Upper lobe of left lung (tissue), 6 donors: ENCODE measurements around the gene CYP46A1. TPM values are rescaled to one million over a fixed set of nuclear protein-coding genes. Genes with fewer than 3 reads are reported as not detected.

Experiments
- ATAC-seq, 2 donors: fragments of 200-7000 bp; cut with Tn5 transposase; one replicate each; pipeline ENCODE4 v1.9.1; 2022; ENCODE audit warnings: mild to moderate bottlenecking in 2 of 2, moderate library complexity in 2 of 2; ENCODE audit not compliant: low FRiP score in 2 of 2
- DNase-seq, 2 donors: peaks; one replicate each; pipeline ENCODE4 v3.0.0-alpha.2; 2019 to 2020
- H3K27ac ChIP-seq, 4 donors: fragments of 200-600 bp; sonication (generic); one replicate each; pipeline ENCODE4 v1.5.1; 2016 to 2019
- H3K27me3 ChIP-seq, 4 donors: fragments of 200-600 bp; sonication (generic); one replicate each; pipeline ENCODE4 v1.5.1; 2017 to 2019
- H3K36me3 ChIP-seq, 4 donors: fragments of 200-600 bp; sonication (generic); one replicate each; pipeline ENCODE4 v1.5.1; 2016 to 2019
- H3K4me1 ChIP-seq, 4 donors: fragments of 200-600 bp; sonication (generic); one replicate each; pipeline ENCODE4 v1.5.1; 2018 to 2019
- H3K4me3 ChIP-seq, 4 donors: fragments of 200-600 bp; sonication (generic); one replicate each; pipeline ENCODE4 v1.5.1; 2017 to 2019; ENCODE audit warnings: mild to moderate bottlenecking in 2 of 4, moderate library complexity in 1 of 4
- H3K9me3 ChIP-seq, 4 donors: fragments of 200-600 bp; sonication (generic); one replicate each; pipeline ENCODE4 v1.5.1; 2018 to 2019
- EP300 ChIP-seq, 4 donors: sonication (generic); formaldehyde crosslinking; IDR thresholded peaks; one replicate each; pipeline ENCODE4 v1.5.1; 2017; ENCODE audit warnings: antibody characterized with exemption in 4 of 4, control low read depth in 2 of 4
- POLR2A ChIP-seq, 4 donors: fragments of 450-650 bp; IDR thresholded peaks; one replicate each; pipeline ENCODE4 v1.5.1; 2016 to 2017; ENCODE audit warnings: antibody characterized with exemption in 4 of 4, mild to moderate bottlenecking in 2 of 4
- POLR2AphosphoS5 ChIP-seq, 2 donors: sonication (generic); formaldehyde crosslinking; IDR thresholded peaks; one replicate each; pipeline ENCODE4 v1.5.1; 2017; ENCODE audit warnings: antibody characterized with exemption in 2 of 2
- WGBS, 2 donors: methylation state at CpG; one replicate each; pipeline ENCODE4 v1.1.5; 2017 to 2018; 5-methylcytosine and 5-hydroxymethylcytosine counted together
- total RNA-seq, 6 donors: library from RNA; depleted of rRNA in 4 of 6; stranded (reverse); fragments of >200 nt in 4 of 6; gene quantifications; one replicate each; pipeline versions ENCODE4 v1.1.0 to v1.2.1, GENCODE V29; 2016 to 2021
- TF ChIP-seq, protein P1 (sequence below), 6 experiments: fragments of 450-650 bp in 4 of 6; fragments of 200-600 bp in 2 of 6; sonication (generic) in 2 of 6; IDR thresholded peaks; one replicate each; pipeline ENCODE4 v1.5.1; 2016 to 2019; ENCODE audit warnings: antibody characterized with exemption in 6 of 6
- donor health status: DM: no; HTN: no; CAD: no; lungs with moderate emphysema.
- donor health status: DM: no; HTN: yes; CAD: no; lungs with severe emphysema.

The CYP46A1 gene
- total RNA-seq, 6 donors from 2014 or later, result 0.15 to 12.6 (median 1.2) TPM

DNA sequence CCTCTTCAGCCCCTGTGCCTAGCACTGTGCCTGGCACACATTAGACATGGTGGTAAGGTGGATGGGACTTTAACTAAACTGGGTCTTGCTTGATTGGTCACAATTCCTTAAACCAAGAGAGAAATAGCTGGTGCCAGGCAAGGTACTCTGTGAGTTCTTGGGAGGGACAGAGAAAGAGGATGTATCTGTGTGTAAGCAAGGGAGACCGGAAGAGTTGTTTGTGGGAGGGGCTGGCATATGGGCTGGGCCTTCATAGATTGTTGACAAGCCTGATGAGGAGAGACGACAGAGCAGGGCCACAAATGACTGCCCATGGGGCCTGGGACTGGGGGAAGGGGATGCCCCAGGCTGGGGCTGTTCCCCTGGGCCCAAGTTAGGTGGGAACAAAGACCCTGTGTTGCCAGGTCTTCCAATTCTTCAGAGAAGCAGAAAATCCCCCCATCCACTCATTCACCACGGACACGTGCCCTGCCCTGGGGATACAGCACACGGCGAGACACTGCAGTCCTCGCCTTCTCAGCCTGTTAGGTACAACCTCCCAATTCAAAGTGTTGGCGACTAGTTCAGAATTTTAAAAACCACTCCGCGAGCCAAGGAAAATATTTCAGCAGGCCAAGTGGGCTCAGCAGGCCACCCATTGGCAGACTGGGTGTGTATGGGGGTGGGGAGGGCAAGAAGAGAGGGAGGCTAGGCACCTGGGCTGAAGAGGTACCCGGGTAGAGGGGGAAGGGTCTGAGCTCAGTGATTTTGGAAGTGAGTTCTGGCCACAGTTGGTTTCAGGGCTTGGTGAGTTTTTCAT is 11.4 kb upstream of the CYP46A1 start:
- Histone ChIP-seq H3K9me3 (peaks cover 0 to 3% (median 2%) of the 10 kb centered on the region in 4 donors), H3K4me3 (no peak overlapping the region), H3K27ac (peak overlapping the region in 1 of 4 donors; percentile 27), H3K36me3 (no peaks in the 10 kb centered on the region), H3K4me1 (no peaks in the 10 kb centered on the region), H3K27me3 (peaks cover 0 to 5% (median 0%) of the 10 kb centered on the region in 4 donors)
- ATAC-seq, result no peak
- TF ChIP-seq POLR2AphosphoS5 (IDR thresholded peaks at IDR 0.05) (no peak), POLR2A (IDR thresholded peaks at IDR 0.05) (no peak), EP300 (IDR thresholded peaks at IDR 0.05) (no peak)
- TF ChIP-seq, protein P1, sequence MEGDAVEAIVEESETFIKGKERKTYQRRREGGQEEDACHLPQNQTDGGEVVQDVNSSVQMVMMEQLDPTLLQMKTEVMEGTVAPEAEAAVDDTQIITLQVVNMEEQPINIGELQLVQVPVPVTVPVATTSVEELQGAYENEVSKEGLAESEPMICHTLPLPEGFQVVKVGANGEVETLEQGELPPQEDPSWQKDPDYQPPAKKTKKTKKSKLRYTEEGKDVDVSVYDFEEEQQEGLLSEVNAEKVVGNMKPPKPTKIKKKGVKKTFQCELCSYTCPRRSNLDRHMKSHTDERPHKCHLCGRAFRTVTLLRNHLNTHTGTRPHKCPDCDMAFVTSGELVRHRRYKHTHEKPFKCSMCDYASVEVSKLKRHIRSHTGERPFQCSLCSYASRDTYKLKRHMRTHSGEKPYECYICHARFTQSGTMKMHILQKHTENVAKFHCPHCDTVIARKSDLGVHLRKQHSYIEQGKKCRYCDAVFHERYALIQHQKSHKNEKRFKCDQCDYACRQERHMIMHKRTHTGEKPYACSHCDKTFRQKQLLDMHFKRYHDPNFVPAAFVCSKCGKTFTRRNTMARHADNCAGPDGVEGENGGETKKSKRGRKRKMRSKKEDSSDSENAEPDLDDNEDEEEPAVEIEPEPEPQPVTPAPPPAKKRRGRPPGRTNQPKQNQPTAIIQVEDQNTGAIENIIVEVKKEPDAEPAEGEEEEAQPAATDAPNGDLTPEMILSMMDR (IDR thresholded peaks at IDR 0.05), result no peak
- WGBS, 2 donors, result 78 to 83% methylated on average over 11 of the region's 11 CpGs
- no peak for DNase-seq

DNA sequence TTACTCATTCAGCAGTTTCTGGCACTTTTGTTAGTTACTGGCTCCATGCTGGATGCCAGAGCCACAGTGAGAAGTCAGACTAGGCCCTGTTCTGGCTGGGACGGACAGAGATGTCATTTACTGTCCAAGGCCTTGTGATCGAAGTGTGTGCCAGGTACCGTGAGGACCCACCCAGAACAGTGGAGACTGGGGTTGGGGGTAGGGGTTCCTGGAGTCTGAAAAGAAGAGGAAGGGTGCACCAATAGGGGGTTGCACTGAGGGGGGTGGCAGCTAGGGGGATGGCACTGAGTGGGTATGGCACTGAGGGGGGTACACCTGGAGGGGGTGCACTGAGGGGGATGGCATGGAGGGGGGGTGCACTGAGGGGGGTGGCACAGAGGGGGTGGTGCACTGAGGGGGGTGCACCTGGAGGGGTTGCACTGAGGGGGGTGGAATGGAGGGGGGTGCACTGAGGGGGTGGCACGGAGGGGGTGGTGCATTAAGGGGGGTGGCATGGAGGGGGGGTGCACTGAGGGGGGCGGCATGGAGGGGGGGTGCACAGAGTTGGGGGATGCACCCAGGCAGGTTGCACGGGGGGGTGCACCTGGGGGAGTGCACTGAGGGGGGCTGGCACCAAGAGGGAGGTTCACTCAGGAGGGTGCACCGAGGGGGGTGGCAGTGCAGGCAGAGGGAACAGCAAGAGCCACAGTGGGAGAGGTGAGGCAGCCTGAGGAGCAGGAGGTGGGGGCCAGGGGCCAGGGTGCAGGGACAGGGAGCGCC is 10.6 kb upstream of the CYP46A1 start:
- DNase-seq, result no peak
- TF ChIP-seq, protein P1 (IDR thresholded peaks at IDR 0.05), result no peak
- TF ChIP-seq POLR2AphosphoS5 (IDR thresholded peaks at IDR 0.05), result no peak
- no peak for TF ChIP-seq EP300 (IDR thresholded peaks at IDR 0.05)
- TF ChIP-seq POLR2A (IDR thresholded peaks at IDR 0.05), result no peak
- peaks cover 0 to 11% (median 8%) of the 10 kb centered on the region in 4 donors for H3K9me3 ChIP-seq
- H3K4me3 ChIP-seq, result no peak overlapping the region
- no peak for ATAC-seq
- H3K4me1 ChIP-seq, result no peaks in the 10 kb centered on the region
- H3K27me3 ChIP-seq, result peaks cover 0 to 5% (median 0%) of the 10 kb centered on the region in 4 donors
- no peaks in the 10 kb centered on the region for H3K36me3 ChIP-seq
- H3K27ac ChIP-seq, result no peak overlapping the region
- WGBS, 2 donors, result 87 to 95% methylated on average over 5 to 6 of the region's 8 CpGs

DNA sequence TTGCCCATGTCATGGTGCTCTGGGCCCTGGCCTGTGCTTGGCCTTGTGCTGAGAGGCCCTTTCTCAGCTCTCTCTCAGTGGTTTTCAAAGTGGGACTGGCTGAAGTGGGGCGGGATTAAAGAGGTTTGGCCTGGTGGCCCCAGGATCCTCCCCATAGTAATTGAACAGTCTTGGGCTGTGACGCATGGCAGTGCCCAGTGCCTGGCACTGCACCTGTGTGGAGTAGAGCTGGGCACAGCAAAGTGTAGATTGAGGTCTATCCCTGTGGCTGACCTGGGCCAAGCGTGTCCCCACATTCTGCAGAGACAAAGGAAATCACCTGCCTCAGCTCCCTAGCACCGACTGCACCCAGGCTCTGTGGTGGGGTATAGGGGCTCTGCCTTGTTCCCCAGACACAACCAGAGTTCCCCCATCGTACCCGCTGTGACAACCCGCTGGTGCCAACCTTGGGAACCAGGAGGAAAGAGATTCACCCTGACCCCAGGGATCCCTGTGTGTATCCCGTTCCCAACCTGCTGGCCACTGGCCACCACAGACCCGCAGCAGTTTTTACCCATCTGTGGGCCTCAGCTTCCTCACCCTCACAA is 9.9 kb upstream of the CYP46A1 start:
- Histone ChIP-seq H3K27me3 (peaks cover 0 to 5% (median 0%) of the 10 kb centered on the region in 4 donors), H3K4me1 (no peaks in the 10 kb centered on the region), H3K9me3 (peaks cover 0 to 12% (median 9%) of the 10 kb centered on the region in 4 donors), H3K36me3 (no peaks in the 10 kb centered on the region), H3K27ac (no peak overlapping the region), H3K4me3 (no peak overlapping the region)
- no peak for DNase-seq
- WGBS, 2 donors, result 80 to 84% methylated on average over 2 to 8 of the region's 9 CpGs
- no peak for ATAC-seq
- TF ChIP-seq POLR2A (IDR thresholded peaks at IDR 0.05) (no peak), POLR2AphosphoS5 (IDR thresholded peaks at IDR 0.05) (no peak), EP300 (IDR thresholded peaks at IDR 0.05) (no peak)
- TF ChIP-seq, protein P1 (IDR thresholded peaks at IDR 0.05), result no peak

DNA sequence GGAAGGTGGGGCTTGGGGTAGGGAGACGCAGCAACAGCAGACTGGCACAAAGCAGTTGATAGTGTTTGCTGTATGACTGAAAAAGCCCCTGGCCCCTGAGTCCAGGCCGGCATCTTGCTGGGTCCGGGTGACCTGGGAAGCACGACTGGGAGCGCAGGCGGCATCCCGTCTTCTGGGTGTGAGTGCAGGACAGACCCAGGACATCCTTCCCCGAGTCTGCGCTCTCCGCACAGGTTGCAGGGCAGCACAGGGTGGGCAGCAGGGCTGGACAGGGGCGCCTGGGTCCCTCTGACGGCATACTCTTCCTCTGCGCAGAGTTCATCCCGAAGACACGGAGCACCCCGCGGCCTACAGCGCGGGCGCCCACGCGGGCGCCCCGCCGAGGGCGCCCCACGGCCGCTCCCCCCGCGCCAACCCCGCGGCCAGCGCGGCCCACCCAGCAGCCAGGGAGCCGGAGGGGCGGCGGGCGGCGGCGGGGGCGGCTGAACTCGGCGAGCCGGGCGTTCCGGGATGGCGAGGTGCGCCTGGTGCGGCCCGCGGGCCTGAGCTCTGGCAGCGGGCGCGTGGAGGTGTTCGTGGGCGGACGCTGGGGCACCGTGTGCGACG is 9.2 kb upstream of the CYP46A1 start:
- no peaks in the 10 kb centered on the region for H3K36me3 ChIP-seq
- H3K27ac ChIP-seq, result no peak overlapping the region
- DNase-seq, result peak in 1 of 2 donors; percentile 48
- ATAC-seq, result no peak
- H3K27me3 ChIP-seq, result peaks cover 0 to 5% (median 0%) of the 10 kb centered on the region in 4 donors
- no peak overlapping the region for H3K4me3 ChIP-seq
- 75 to 87% methylated on average over 9 to 60 of the region's 60 CpGs for WGBS, 2 donors
- TF ChIP-seq, protein P1 (IDR thresholded peaks at IDR 0.05), result no peak
- TF ChIP-seq POLR2AphosphoS5 (IDR thresholded peaks at IDR 0.05) (no peak), POLR2A (IDR thresholded peaks at IDR 0.05) (no peak), EP300 (IDR thresholded peaks at IDR 0.05) (no peak)
- no peaks in the 10 kb centered on the region for H3K4me1 ChIP-seq
- H3K9me3 ChIP-seq, result peaks cover 0 to 12% (median 9%) of the 10 kb centered on the region in 4 donors
